HepG2 (cell line): Measurements from ENCODE around the gene HSP90AB1. TPM values are rescaled to one million over a fixed set of nuclear protein-coding genes. Genes with fewer than 3 reads are reported as not detected.

Source experiments
- ATAC-seq: fragments of 200-7000 bp; cut with Tn5 transposase; 3 replicates; pipeline ENCODE4 v1.9.1; 2020; ENCODE audit warnings: mild to moderate bottlenecking, moderate library complexity
- BruUV-seq: library from RNA; stranded (reverse); fragments of 400-500 nt; replicated peaks from 2 replicates; lab custom pipeline; 2021; lab: Mats Ljungman, UMichigan
- CTCF ChIA-PET: fragments of 300-600 bp; formaldehyde crosslinking; extraction: SDS; loops from one replicate; lab custom pipeline; 2021; ENCODE audit warnings: low total read pairs, inconsistent platforms, low intra/inter-chr PET ratio; lab: Yijun Ruan, JAX
- POLR2A ChIA-PET: fragments of 350-600 bp; sonication (Branson Sonifier 250); formaldehyde crosslinking; loops from one replicate; lab custom pipeline; 2020; ENCODE audit warnings: antibody characterized with exemption, inconsistent platforms; lab: Yijun Ruan, JAX
- DNase-seq: peaks from one replicate; pipeline ENCODE4 v3.0.0-alpha.2; 2015; ENCODE audit warnings: low spot score
- FAIRE-seq: peaks from 3 replicates; lab custom pipeline; 2011; peaks lifted over from hg19 to GRCh38; lab: Jason Lieb, UNC
- H2AFZ ChIP-seq: one replicate; pipeline ENCODE4 v1.6.1; 2011; ENCODE audit warnings: low read length, inconsistent platforms
- H3K27ac ChIP-seq: fragments of 300-600 bp; 3 replicates; pipeline ENCODE4 v1.8.0; 2011; ENCODE audit warnings: mixed run types, mild to moderate bottlenecking, mixed read lengths, low read length, inconsistent platforms; ENCODE audit not compliant: insufficient read depth; ENCODE audit errors: extremely low read length
- H3K27me3 ChIP-seq, 2 experiments: fragments of 200-600 bp in 1 of 2; 2 replicates in 1 of 2; 3 replicates in 1 of 2; pipeline versions ENCODE4 v1.6.0 to v1.8.0; 2011; ENCODE audit warnings: low read length in 2 of 2, mild to moderate bottlenecking in 2 of 2, moderate library complexity in 2 of 2, inconsistent platforms in 1 of 2; ENCODE audit not compliant: insufficient read depth in 2 of 2, control insufficient read depth in 1 of 2
- H3K36me3 ChIP-seq, 2 experiments: fragments of 200-600 bp in 1 of 2; replicated peaks in 1 of 2; 2 replicates in 1 of 2; 3 replicates in 1 of 2; pipeline versions ENCODE4 v1.5.1 to v1.8.0; 2011; ENCODE audit warnings: low read length in 2 of 2, inconsistent platforms in 1 of 2; ENCODE audit not compliant: insufficient read depth in 2 of 2, control insufficient read depth in 1 of 2
- H3K4me1 ChIP-seq: 2 replicates; pipeline ENCODE4 v1.5.1; 2012; ENCODE audit warnings: low read length, inconsistent platforms; ENCODE audit not compliant: insufficient read depth
- H3K4me2 ChIP-seq: 2 replicates; pipeline ENCODE4 v1.6.0; 2011; ENCODE audit warnings: low read depth, low read length, inconsistent platforms
- H3K4me3 ChIP-seq, 3 experiments: fragments of 200-600 bp in 1 of 3; sonication (generic), shearing (Covaris generic) in 1 of 3; replicated peaks in 1 of 3; 2 replicates each; pipeline ENCODE4 v1.5.1; 2011 to 2016; ENCODE audit warnings: low read length in 3 of 3, inconsistent platforms in 2 of 3, low read depth in 2 of 3, mild to moderate bottlenecking in 2 of 3, control low read depth in 1 of 3, mixed read lengths in 1 of 3; ENCODE audit not compliant: insufficient read depth in 1 of 3
- H3K79me2 ChIP-seq: one replicate; pipeline ENCODE4 v1.6.1; 2011; ENCODE audit warnings: low read length, inconsistent platforms; ENCODE audit not compliant: insufficient read depth
- H3K9ac ChIP-seq: 2 replicates; pipeline ENCODE4 v1.6.0; 2011; ENCODE audit warnings: mild to moderate bottlenecking, low read depth, low read length, inconsistent platforms; ENCODE audit not compliant: insufficient read depth
- H3K9me3 ChIP-seq: 2 replicates; pipeline ENCODE4 v1.5.1; 2012; ENCODE audit warnings: mild to moderate bottlenecking, low read length
- H4K20me1 ChIP-seq: 2 replicates; pipeline ENCODE4 v1.6.0; 2011; ENCODE audit warnings: inconsistent platforms, mild to moderate bottlenecking, low read length, moderate library complexity; ENCODE audit not compliant: insufficient read depth
- CEBPZ ChIP-seq: IDR thresholded peaks from 2 replicates; pipeline ENCODE4 v1.6.1; 2012; ENCODE audit warnings: low read length, improper control_type of control experiment
- MLLT10 ChIP-seq: sonication (generic); formaldehyde crosslinking; IDR thresholded peaks from 2 replicates; pipeline ENCODE4 v1.4.0; 2020; ENCODE audit warnings: missing genetic modification reagents
- NFAT5 ChIP-seq: sonication (generic); formaldehyde crosslinking; IDR thresholded peaks from 2 replicates; pipeline ENCODE4 v1.4.0; 2020; ENCODE audit warnings: missing genetic modification reagents
- ZMYM4 ChIP-seq: sonication (generic); formaldehyde crosslinking; IDR thresholded peaks from 2 replicates; pipeline ENCODE4 v1.8.1; 2023; ENCODE audit warnings: mild to moderate bottlenecking, missing genetic modification reagents
- ZNF614 ChIP-seq: IDR thresholded peaks from 2 replicates; pipeline ENCODE4 v1.6.1; 2018; ENCODE audit warnings: missing biosample characterization, missing genetic modification reagents, inconsistent platforms, borderline replicate concordance
- WGBS: methylation state at CpG from one replicate; pipeline ENCODE4 v1.1.6; 2017; ENCODE audit warnings: low lambda C conversion rate; 5-methylcytosine and 5-hydroxymethylcytosine counted together
- in situ Hi-C: cut with HindIII; loops from 2 replicates; pipeline ENCODE4 v1.10.0; 2017; ENCODE audit warnings: low pct_unique_long_range_greater_than_20kb; ENCODE audit not compliant: extremely low pct_ligation_motif_present
- intact Hi-C: fragments of 100-400 bp; cut with micrococcal nuclease; formaldehyde crosslinking; loops from one replicate; pipeline ENCODE4 v1.10.0; 2022; ENCODE audit not compliant: unreplicated experiment
- polyA plus RNA-seq, 8 experiments: library from polyadenylated mRNA; depleted of rRNA in 3 of 8; stranded (reverse) in 7 of 8; unstranded in 1 of 8; fragments of >200 nt; fragmentation: Illumina TruSeq in 4 of 8; extraction: Trizol in 4 of 8; gene quantifications; 2 replicates each; pipeline versions ENCODE4 v1.2.1 to v1.2.3, GENCODE V29; 2011 to 2016; ENCODE audit warnings: low read depth in 4 of 8, missing spikeins in 1 of 8, mixed read lengths in 1 of 8; ENCODE audit not compliant: insufficient read depth in 1 of 8
- total RNA-seq, 5 experiments: library from RNA; depleted of rRNA; stranded (reverse); fragments of >200 nt; fragmentation: Illumina TruSeq; extraction: Trizol; gene quantifications; 2 replicates each; pipeline ENCODE4 v1.2.3, GENCODE V29; 2016; ENCODE audit warnings: low read depth in 1 of 5
- TF ChIP-seq, protein P1 (sequence below): IDR thresholded peaks from 2 replicates; pipeline ENCODE4 v1.6.1; 2018; ENCODE audit warnings: missing genetic modification reagents
- TF ChIP-seq, protein P2 (sequence below): sonication (generic); formaldehyde crosslinking; IDR thresholded peaks from 2 replicates; pipeline ENCODE4 v1.4.0; 2020; ENCODE audit warnings: missing genetic modification reagents

The HSP90AB1 gene
- total and polyA plus RNA-seq, 2 of the 13 experiments (the other 11 are each of a cell fraction or from before 2014, with no cell fraction given): 1,325 to 1,472 TPM

- peak overlapping the region; percentile 93 for H3K27ac ChIP-seq
- in situ Hi-C loops (no loop called here), intact Hi-C loops (no loop called here)
- CTCF ChIA-PET: no interaction called here
- H3K9me3 ChIP-seq: no peaks in the 10 kb centered on the region
- peaks cover 61% of the 10 kb centered on the region for H3K4me1 ChIP-seq
- peak overlapping the region; percentile 66 to 84 (median 71) for H3K4me3 ChIP-seq
- H2AFZ ChIP-seq: no peak overlapping the region
- ATAC-seq: peak; percentile 35
- H3K9ac ChIP-seq: peak overlapping the region; percentile 92
- POLR2A ChIA-PET: interaction anchor here (0.6 to 6.0 kb wide), 30 partner anchors 8 to 627 kb away, joined by 3 to 264 read pairs (median 5); partner anchors contain the start of genes AARS2, CDC5L, GTPBP2 and HSP90AB1
- peaks cover 30 to 57% of the 10 kb centered on the region in 2 experiments for H3K36me3 ChIP-seq
- peaks cover 54% of the 10 kb centered on the region for H4K20me1 ChIP-seq
- DNase-seq: no peak
- no peaks in the 10 kb centered on the region; a peak in 1 of 5 replicates for H3K27me3 ChIP-seq
- BruUV-seq: TSS peak; percentile 40
- peak overlapping the region; percentile 96 for H3K4me2 ChIP-seq
- H3K79me2 ChIP-seq: peaks cover 22% of the 10 kb centered on the region
- WGBS: 21% methylated on average over 14 of the region's 15 CpGs
- FAIRE-seq: no peak
- no peak for TF ChIP-seq MLLT10 (CRISPR knock-in tag)
- TF ChIP-seq, protein P1, sequence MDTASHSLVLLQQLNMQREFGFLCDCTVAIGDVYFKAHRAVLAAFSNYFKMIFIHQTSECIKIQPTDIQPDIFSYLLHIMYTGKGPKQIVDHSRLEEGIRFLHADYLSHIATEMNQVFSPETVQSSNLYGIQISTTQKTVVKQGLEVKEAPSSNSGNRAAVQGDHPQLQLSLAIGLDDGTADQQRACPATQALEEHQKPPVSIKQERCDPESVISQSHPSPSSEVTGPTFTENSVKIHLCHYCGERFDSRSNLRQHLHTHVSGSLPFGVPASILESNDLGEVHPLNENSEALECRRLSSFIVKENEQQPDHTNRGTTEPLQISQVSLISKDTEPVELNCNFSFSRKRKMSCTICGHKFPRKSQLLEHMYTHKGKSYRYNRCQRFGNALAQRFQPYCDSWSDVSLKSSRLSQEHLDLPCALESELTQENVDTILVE: no peak
- peak; percentile 23; the same call in 1 of the 2 replicates for TF ChIP-seq CEBPZ
- no peak for TF ChIP-seq ZNF614 (CRISPR knock-in tag)
- 0 out of 2 replicates have a peak, but pooled peaks have one; percentile 12 for TF ChIP-seq NFAT5
- TF ChIP-seq, protein P2, sequence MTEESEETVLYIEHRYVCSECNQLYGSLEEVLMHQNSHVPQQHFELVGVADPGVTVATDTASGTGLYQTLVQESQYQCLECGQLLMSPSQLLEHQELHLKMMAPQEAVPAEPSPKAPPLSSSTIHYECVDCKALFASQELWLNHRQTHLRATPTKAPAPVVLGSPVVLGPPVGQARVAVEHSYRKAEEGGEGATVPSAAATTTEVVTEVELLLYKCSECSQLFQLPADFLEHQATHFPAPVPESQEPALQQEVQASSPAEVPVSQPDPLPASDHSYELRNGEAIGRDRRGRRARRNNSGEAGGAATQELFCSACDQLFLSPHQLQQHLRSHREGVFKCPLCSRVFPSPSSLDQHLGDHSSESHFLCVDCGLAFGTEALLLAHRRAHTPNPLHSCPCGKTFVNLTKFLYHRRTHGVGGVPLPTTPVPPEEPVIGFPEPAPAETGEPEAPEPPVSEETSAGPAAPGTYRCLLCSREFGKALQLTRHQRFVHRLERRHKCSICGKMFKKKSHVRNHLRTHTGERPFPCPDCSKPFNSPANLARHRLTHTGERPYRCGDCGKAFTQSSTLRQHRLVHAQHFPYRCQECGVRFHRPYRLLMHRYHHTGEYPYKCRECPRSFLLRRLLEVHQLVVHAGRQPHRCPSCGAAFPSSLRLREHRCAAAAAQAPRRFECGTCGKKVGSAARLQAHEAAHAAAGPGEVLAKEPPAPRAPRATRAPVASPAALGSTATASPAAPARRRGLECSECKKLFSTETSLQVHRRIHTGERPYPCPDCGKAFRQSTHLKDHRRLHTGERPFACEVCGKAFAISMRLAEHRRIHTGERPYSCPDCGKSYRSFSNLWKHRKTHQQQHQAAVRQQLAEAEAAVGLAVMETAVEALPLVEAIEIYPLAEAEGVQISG: no peak
- 0 out of 2 replicates have a peak, but pooled peaks have one; percentile 15 for TF ChIP-seq ZMYM4 (CRISPR knock-in tag)
Measured at GRCh38 chr6:44255871-44256774, 9.2 kb downstream of the HSP90AB1 start.
